ENCODE measurements around the gene HGS.

The HGS gene

DNA sequence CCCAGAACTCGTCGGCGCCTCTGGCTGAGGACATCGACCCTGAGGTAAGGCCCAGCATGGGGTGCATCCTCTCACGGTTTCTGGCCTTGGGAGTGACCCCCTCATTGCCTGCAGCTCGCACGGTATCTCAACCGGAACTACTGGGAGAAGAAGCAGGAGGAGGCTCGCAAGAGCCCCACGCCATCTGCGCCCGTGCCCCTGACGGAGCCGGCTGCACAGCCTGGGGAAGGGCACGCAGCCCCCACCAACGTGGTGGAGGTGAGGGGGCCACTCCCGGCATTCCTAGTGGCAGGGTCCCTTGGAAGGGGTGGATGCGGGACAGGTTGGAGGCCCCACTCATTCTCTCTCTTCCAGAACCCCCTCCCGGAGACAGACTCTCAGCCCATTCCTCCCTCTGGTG lies 11.0 kb downstream of the HGS start:
- H4K20me1 ChIP-seq (ENCODE audit: control insufficient read depth, insufficient read depth, low read depth, low read length): no peaks in the 10 kb centered on the region
- H3K9me3 ChIP-seq (ENCODE audit: control insufficient read depth, insufficient read depth, low read length): no peaks in the 10 kb centered on the region
- no peaks in the 10 kb centered on the region for H3K4me1 ChIP-seq (ENCODE audit: control insufficient read depth, low read length)
- H3K36me3 ChIP-seq (ENCODE audit: control insufficient read depth, low read length): peaks cover 96% of the 10 kb centered on the region
- H3K27me3 ChIP-seq (ENCODE audit: control insufficient read depth, low read length): no peaks in the 10 kb centered on the region
- peaks cover 5% of the 10 kb centered on the region; the same call in 1 of the 2 replicates for H3F3A ChIP-seq (ENCODE audit: control insufficient read depth, insufficient read depth)
- H3K9me2 ChIP-seq (replicated peaks; ENCODE audit: control insufficient read depth, low read length): no peaks in the 10 kb centered on the region
- no peak overlapping the region for H3K4me3 ChIP-seq (ENCODE audit: low read length)
- no peak overlapping the region for H3K27ac ChIP-seq (ENCODE audit: low read depth, low read length)
- H3K79me2 ChIP-seq (ENCODE audit: control insufficient read depth, low read length): peaks cover 37% of the 10 kb centered on the region
- no peak for TF ChIP-seq EZH2phosphoT487 (IDR thresholded peaks at IDR 0.05; ENCODE audit: borderline replicate concordance, low read length)
- TF ChIP-seq, protein P1, sequence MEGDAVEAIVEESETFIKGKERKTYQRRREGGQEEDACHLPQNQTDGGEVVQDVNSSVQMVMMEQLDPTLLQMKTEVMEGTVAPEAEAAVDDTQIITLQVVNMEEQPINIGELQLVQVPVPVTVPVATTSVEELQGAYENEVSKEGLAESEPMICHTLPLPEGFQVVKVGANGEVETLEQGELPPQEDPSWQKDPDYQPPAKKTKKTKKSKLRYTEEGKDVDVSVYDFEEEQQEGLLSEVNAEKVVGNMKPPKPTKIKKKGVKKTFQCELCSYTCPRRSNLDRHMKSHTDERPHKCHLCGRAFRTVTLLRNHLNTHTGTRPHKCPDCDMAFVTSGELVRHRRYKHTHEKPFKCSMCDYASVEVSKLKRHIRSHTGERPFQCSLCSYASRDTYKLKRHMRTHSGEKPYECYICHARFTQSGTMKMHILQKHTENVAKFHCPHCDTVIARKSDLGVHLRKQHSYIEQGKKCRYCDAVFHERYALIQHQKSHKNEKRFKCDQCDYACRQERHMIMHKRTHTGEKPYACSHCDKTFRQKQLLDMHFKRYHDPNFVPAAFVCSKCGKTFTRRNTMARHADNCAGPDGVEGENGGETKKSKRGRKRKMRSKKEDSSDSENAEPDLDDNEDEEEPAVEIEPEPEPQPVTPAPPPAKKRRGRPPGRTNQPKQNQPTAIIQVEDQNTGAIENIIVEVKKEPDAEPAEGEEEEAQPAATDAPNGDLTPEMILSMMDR (IDR thresholded peaks at IDR 0.05; ENCODE audit: low read depth, low read length, poor library complexity, severe bottlenecking): no peak
- H3K4me2 ChIP-seq (ENCODE audit: low read length): no peak overlapping the region

DNA sequence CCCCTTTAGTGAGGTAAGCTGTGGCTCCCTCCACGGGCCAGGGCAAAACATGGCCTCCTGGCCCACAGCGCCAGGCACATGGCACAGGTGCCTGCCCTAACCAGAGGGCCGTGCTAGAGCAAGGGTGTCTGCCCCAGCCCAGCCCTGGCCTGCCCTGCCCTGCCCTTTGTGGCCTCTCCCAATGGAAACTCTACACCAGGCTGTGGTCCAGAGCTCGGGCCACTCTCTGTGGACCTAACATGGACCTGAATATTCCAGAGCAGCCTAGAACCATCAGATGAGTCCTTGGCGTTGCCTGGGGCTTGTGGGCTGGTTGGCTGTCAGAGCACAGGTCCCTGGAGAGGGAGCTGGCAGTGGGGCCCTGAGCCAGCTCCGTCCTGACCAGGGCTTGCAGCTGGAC lies 11.4 kb downstream of the HGS start:
- Histone ChIP-seq H3K79me2 (ENCODE audit: control insufficient read depth, low read length) (peaks cover 40% of the 10 kb centered on the region), H3K9me3 (ENCODE audit: control insufficient read depth, insufficient read depth, low read length) (no peaks in the 10 kb centered on the region), H3F3A (ENCODE audit: control insufficient read depth, insufficient read depth) (peaks cover 5% of the 10 kb centered on the region; the same call in 1 of the 2 replicates), H3K36me3 (ENCODE audit: control insufficient read depth, low read length) (peaks cover 93% of the 10 kb centered on the region), H3K4me1 (ENCODE audit: control insufficient read depth, low read length) (no peaks in the 10 kb centered on the region), H3K4me2 (ENCODE audit: low read length) (no peak overlapping the region), H3K4me3 (ENCODE audit: low read length) (no peak overlapping the region), H3K9me2 (replicated peaks; ENCODE audit: control insufficient read depth, low read length) (no peaks in the 10 kb centered on the region), H3K27me3 (ENCODE audit: control insufficient read depth, low read length) (no peaks in the 10 kb centered on the region), H4K20me1 (ENCODE audit: control insufficient read depth, insufficient read depth, low read depth, low read length) (no peaks in the 10 kb centered on the region), H3K27ac (ENCODE audit: low read depth, low read length) (no peak overlapping the region)
- TF ChIP-seq, protein P1 (IDR thresholded peaks at IDR 0.05; ENCODE audit: low read depth, low read length, poor library complexity, severe bottlenecking): no peak
- TF ChIP-seq EZH2phosphoT487 (IDR thresholded peaks at IDR 0.05; ENCODE audit: borderline replicate concordance, low read length): no peak

DNA sequence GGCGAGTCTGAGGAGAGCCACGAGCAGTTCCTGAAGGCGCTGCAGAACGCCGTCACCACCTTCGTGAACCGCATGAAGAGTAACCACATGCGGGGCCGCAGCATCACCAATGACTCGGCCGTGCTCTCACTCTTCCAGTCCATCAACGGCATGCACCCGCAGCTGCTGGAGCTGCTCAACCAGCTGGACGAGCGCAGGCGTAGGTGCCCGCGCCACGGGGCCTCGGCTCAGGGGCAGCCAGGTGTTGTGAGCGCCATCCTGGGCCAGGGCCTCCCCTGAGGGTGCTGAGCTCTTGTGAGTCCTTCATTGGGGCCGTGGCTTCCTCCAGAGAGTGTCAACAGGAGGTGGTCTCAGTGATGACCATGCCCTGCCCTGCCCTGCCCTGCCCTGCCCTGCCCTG lies 12.0 kb downstream of the HGS start:
- Histone ChIP-seq H3K4me2 (ENCODE audit: low read length) (no peak overlapping the region), H3K79me2 (ENCODE audit: control insufficient read depth, low read length) (peaks cover 46% of the 10 kb centered on the region), H3K9me3 (ENCODE audit: control insufficient read depth, insufficient read depth, low read length) (no peaks in the 10 kb centered on the region), H3K27ac (ENCODE audit: low read depth, low read length) (no peak overlapping the region), H3K36me3 (ENCODE audit: control insufficient read depth, low read length) (peaks cover 93% of the 10 kb centered on the region), H3F3A (ENCODE audit: control insufficient read depth, insufficient read depth) (peaks cover 5% of the 10 kb centered on the region; the same call in 1 of the 2 replicates), H3K4me3 (ENCODE audit: low read length) (no peak overlapping the region), H3K27me3 (ENCODE audit: control insufficient read depth, low read length) (no peaks in the 10 kb centered on the region), H4K20me1 (ENCODE audit: control insufficient read depth, insufficient read depth, low read depth, low read length) (no peaks in the 10 kb centered on the region), H3K4me1 (ENCODE audit: control insufficient read depth, low read length) (peaks cover 4% of the 10 kb centered on the region), H3K9me2 (replicated peaks; ENCODE audit: control insufficient read depth, low read length) (no peaks in the 10 kb centered on the region)
- TF ChIP-seq, protein P1 (IDR thresholded peaks at IDR 0.05; ENCODE audit: low read depth, low read length, poor library complexity, severe bottlenecking): no peak
- no peak for TF ChIP-seq EZH2phosphoT487 (IDR thresholded peaks at IDR 0.05; ENCODE audit: borderline replicate concordance, low read length)

All from DOHH2 (cell line).